OCI-LY7 (cell line): Measurements from ENCODE around the gene OR2K2. TPM values are rescaled to one million over a fixed set of nuclear protein-coding genes. Genes with fewer than 3 reads are reported as not detected.
"Not testable (repeated sequence)": the region's sequence is repeated elsewhere in the genome, so short reads cannot be mapped to it uniquely, and the experiment has no call there.

ENCODE experiments used
- BruUV-seq: library from RNA; stranded (reverse); fragments of 400-500 nt; replicated peaks from 2 replicates; lab custom pipeline; 2021; lab: Mats Ljungman, UMichigan
- CTCF ChIA-PET: fragments of 300-600 bp; sonication (Branson Sonifier 250); formaldehyde crosslinking; loops from one replicate; lab custom pipeline; 2022; ENCODE audit warnings: antibody characterized with exemption; ENCODE audit not compliant: unreplicated experiment; lab: Charles Lee
- POLR2A ChIA-PET: fragments of 300-600 bp; sonication (Branson Sonifier 250); formaldehyde crosslinking; loops from one replicate; lab custom pipeline; 2022; ENCODE audit warnings: antibody characterized with exemption; lab: Charles Lee
- DNase-seq: peaks from one replicate; pipeline ENCODE4 v3.0.0-alpha.2; 2015; ENCODE audit warnings: low spot score
- H2AFZ ChIP-seq: fragments of 200-600 bp; sonication (generic), shearing (Covaris generic); 2 replicates; pipeline ENCODE4 v1.6.1; 2014; ENCODE audit warnings: mild to moderate bottlenecking, antibody characterized with exemption, low read length, moderate library complexity
- H3K27ac ChIP-seq: fragments of 200-600 bp; sonication (generic); 2 replicates; pipeline ENCODE4 v1.5.1; 2014; ENCODE audit warnings: mixed run types, low read depth, mild to moderate bottlenecking, moderate library complexity, low read length, inconsistent platforms; ENCODE audit not compliant: poor library complexity, severe bottlenecking
- H3K36me3 ChIP-seq: fragments of 200-600 bp; sonication (generic); 2 replicates; pipeline ENCODE4 v1.6.1; 2014; ENCODE audit warnings: mild to moderate bottlenecking, antibody characterized with exemption, low read length, moderate library complexity, mixed read lengths; ENCODE audit not compliant: insufficient read depth
- H3K4me1 ChIP-seq: fragments of 200-600 bp; sonication (generic); 2 replicates; pipeline ENCODE4 v1.5.1; 2014; ENCODE audit warnings: mild to moderate bottlenecking, low read length; ENCODE audit not compliant: insufficient read depth, poor library complexity, severe bottlenecking
- H3K4me2 ChIP-seq: fragments of 200-600 bp; sonication (generic); 2 replicates; pipeline ENCODE4 v1.6.1; 2014; ENCODE audit warnings: mild to moderate bottlenecking, low read length
- H3K4me3 ChIP-seq: fragments of 200-600 bp; sonication (generic); 2 replicates; pipeline ENCODE4 v1.5.1; 2014; ENCODE audit warnings: mild to moderate bottlenecking, low read depth, low read length; ENCODE audit not compliant: poor library complexity, severe bottlenecking
- H3K79me2 ChIP-seq: fragments of 200-600 bp; sonication (generic); 2 replicates; pipeline ENCODE4 v1.6.1; 2016; ENCODE audit warnings: low read depth, mild to moderate bottlenecking, low read length, moderate library complexity, mixed read lengths; ENCODE audit not compliant: insufficient read depth
- H3K9me2 ChIP-seq: fragments of 200-600 bp; sonication (generic); 2 replicates; pipeline ENCODE4 v1.6.1; 2016; ENCODE audit warnings: mild to moderate bottlenecking, low read length, mixed read lengths; ENCODE audit not compliant: insufficient read depth
- H3K9me3 ChIP-seq: fragments of 200-600 bp; sonication (generic); 2 replicates; pipeline ENCODE4 v1.6.1; 2014; ENCODE audit warnings: mild to moderate bottlenecking, mixed run types, low read length, mixed read lengths
- H4K20me1 ChIP-seq: fragments of 200-600 bp; sonication (generic); 2 replicates; pipeline ENCODE4 v1.6.1; 2014; ENCODE audit warnings: mild to moderate bottlenecking, antibody characterized with exemption, low read length, moderate library complexity, mixed read lengths; ENCODE audit not compliant: insufficient read depth
- CTCF ChIP-seq: fragments of 200-600 bp; sonication (generic); conservative IDR thresholded peaks from 2 replicates; pipeline ENCODE4 v1.5.1; 2014; ENCODE audit warnings: mild to moderate bottlenecking, antibody characterized with exemption, low read length, moderate library complexity, mixed read lengths
- EZH2phosphoT487 ChIP-seq: fragments of 200-600 bp; sonication (generic); IDR thresholded peaks from 2 replicates; pipeline ENCODE4 v1.6.1; 2018; ENCODE audit warnings: low read depth, borderline replicate concordance, mild to moderate bottlenecking, mixed run types, antibody characterized with exemption, low read length, moderate library complexity, mixed read lengths
- intact Hi-C: fragments of 100-400 bp; cut with micrococcal nuclease; formaldehyde crosslinking; loops from one replicate; pipeline ENCODE4 v1.10.0; 2022; ENCODE audit not compliant: unreplicated experiment
- total RNA-seq, 2 experiments: library from RNA; depleted of rRNA in 1 of 2; stranded (reverse); fragments of >200 nt in 1 of 2; shearing (Covaris generic) in 1 of 2; gene quantifications; 2 replicates each; pipeline ENCODE4 v1.2.3, GENCODE V29; 2014 to 2022

The OR2K2 gene
- total RNA-seq, 2 experiments from 2014 or later = not detected

- intact Hi-C loops = no loop called here
- no peaks in the 10 kb centered on the region for H3K36me3 ChIP-seq
- TF ChIP-seq EZH2phosphoT487 = no peak
- no peak for TF ChIP-seq CTCF
- BruUV-seq = no TSS peak
- no peaks in the 10 kb centered on the region for H3K4me1 ChIP-seq
- H3K4me2 ChIP-seq = no peak overlapping the region
- H3K79me2 ChIP-seq = no peaks in the 10 kb centered on the region
- CTCF ChIA-PET = no interaction called here
- no peak overlapping the region for H2AFZ ChIP-seq
- POLR2A ChIA-PET = no interaction called here
- H3K27ac ChIP-seq = no peak overlapping the region
- no peaks in the 10 kb centered on the region for H3K9me3 ChIP-seq
- H3K4me3 ChIP-seq = no peak overlapping the region
- H3K9me2 ChIP-seq = no peaks in the 10 kb centered on the region
- no peak for DNase-seq
- H4K20me1 ChIP-seq = no peaks in the 10 kb centered on the region
Observed at GRCh38 chr9:111320631-111321030, 9.4 kb downstream of the OR2K2 start.

GRCh38 chr9:111316796-111317195, 13.2 kb downstream of the OR2K2 start:
- Histone ChIP-seq H3K36me3 (no peaks in the 10 kb centered on the region), H3K4me1 (no peaks in the 10 kb centered on the region), H4K20me1 (no peaks in the 10 kb centered on the region), H3K9me2 (no peaks in the 10 kb centered on the region), H3K4me2 (no peak overlapping the region), H3K27ac (no peak overlapping the region), H3K79me2 (no peaks in the 10 kb centered on the region), H3K9me3 (no peaks in the 10 kb centered on the region), H3K4me3 (no peak overlapping the region), H2AFZ (no peak overlapping the region)
- BruUV-seq = no TSS peak
- ChIA-PET CTCF (no interaction called here), POLR2A (no interaction called here)
- TF ChIP-seq EZH2phosphoT487 = no peak
- no peak for TF ChIP-seq CTCF
- DNase-seq = no peak
- intact Hi-C loops = no loop called here

- Histone ChIP-seq H2AFZ (no peak overlapping the region), H3K9me2 (no peaks in the 10 kb centered on the region), H4K20me1 (no peaks in the 10 kb centered on the region), H3K4me3 (no peak overlapping the region), H3K4me1 (no peaks in the 10 kb centered on the region), H3K4me2 (no peak overlapping the region), H3K9me3 (no peaks in the 10 kb centered on the region), H3K79me2 (no peaks in the 10 kb centered on the region), H3K27ac (no peak overlapping the region), H3K36me3 (no peaks in the 10 kb centered on the region)
- CTCF ChIA-PET = interaction anchor here (0.6 kb wide), 1 partner anchor 28 kb away, joined by 3 read pairs; no protein-coding TSS in a partner anchor
- no TSS peak for BruUV-seq
- intact Hi-C loops = no loop called here
- POLR2A ChIA-PET = interaction anchor here (0.9 kb wide), 1 partner anchor 69 kb away, joined by 3 read pairs; no protein-coding TSS in a partner anchor
- TF ChIP-seq CTCF (no peak), EZH2phosphoT487 (no peak)
- no peak for DNase-seq
Observed at GRCh38 chr9:111305914-111306313, 24.1 kb downstream of the OR2K2 start.

GRCh38 chr9:111304000-111304399, 26.0 kb downstream of the OR2K2 start:
- BruUV-seq, H3K9me2 ChIP-seq, POLR2A ChIA-PET, H3K4me2 ChIP-seq, H2AFZ ChIP-seq, H3K36me3 ChIP-seq, intact Hi-C loops, H3K4me3 ChIP-seq, H3K79me2 ChIP-seq, DNase-seq, H3K4me1 ChIP-seq, H3K27ac ChIP-seq, CTCF ChIA-PET, H4K20me1 ChIP-seq, H3K9me3 ChIP-seq: not testable (repeated sequence)
